ENCODE data around the gene STAT2.
A peak's percentile ranks its signal among the peaks of the same experiment; 100 is the strongest.

DNA sequence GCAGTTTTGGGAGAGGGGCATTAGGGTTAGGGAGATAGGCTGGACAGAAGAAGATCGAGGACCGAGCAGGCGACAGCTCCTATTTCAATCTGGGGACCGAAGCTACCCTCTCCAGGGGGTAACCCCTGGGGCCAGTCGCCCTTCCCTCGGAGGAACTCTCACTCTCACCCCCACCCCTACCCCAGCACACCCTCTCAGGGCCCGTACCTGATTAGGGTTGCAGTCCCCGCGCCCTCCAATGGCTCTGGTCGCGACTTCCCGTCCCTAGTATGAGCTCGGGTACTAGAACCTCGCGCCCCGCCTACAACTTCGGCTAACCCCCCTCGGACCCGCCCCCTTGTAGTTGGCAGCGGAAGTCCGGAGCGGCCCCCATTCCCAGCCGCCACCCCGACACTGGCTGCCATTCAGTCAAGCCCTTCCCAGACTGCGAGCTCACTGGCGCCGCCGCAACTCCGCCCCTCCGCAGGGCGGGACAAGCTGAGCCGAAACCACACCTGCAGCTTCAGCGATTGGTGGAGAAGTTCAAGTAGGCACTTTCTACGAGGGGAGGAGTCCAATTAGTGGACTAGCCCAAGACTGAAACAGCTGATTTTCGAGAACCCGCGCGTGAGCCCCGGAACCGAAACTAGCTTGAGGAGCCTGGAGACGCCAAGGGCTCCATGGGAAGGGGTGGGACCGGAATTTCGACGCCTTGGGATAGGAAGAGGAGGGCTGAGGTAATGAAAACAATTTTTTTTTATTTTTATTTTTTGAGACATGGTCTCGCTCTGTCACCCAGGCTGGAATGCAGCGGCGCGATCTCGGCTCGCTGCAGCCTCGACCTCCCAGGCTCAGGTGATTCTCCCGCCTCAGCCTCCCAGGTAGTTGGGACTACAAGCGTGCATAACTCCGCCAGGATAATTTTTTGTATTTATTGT, at the start of gene STAT2:
- TF ChIP-seq NFATC3 (IDR thresholded peaks at IDR 0.05) (no peak), BHLHE40 (IDR thresholded peaks at IDR 0.05; ENCODE audit: low read length) (peak; percentile 96), JUND (IDR thresholded peaks at IDR 0.05; ENCODE audit: borderline replicate concordance, low read depth, low read length) (peak; percentile 40; the same call in 1 of the 2 replicates), JUND (tag; IDR thresholded peaks at IDR 0.05; ENCODE audit: borderline replicate concordance, low read depth, low read length) (no peak; the same call in 2 of the 3 replicates), EGR1 (conservative IDR thresholded peaks at IDR 0.05) (no peak), RFX5 (IDR thresholded peaks at IDR 0.05; ENCODE audit: low read depth, low read length) (no peak), NFRKB (IDR thresholded peaks at IDR 0.05; ENCODE audit: low read depth) (no peak), BCL6 (CRISPR knock-in tag; IDR thresholded peaks at IDR 0.05) (no peak)
- TF ChIP-seq, protein P1, sequence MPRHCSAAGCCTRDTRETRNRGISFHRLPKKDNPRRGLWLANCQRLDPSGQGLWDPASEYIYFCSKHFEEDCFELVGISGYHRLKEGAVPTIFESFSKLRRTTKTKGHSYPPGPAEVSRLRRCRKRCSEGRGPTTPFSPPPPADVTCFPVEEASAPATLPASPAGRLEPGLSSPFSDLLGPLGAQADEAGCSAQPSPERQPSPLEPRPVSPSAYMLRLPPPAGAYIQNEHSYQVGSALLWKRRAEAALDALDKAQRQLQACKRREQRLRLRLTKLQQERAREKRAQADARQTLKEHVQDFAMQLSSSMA (CRISPR knock-in tag; IDR thresholded peaks at IDR 0.05), result no peak
- TF ChIP-seq, protein P2, sequence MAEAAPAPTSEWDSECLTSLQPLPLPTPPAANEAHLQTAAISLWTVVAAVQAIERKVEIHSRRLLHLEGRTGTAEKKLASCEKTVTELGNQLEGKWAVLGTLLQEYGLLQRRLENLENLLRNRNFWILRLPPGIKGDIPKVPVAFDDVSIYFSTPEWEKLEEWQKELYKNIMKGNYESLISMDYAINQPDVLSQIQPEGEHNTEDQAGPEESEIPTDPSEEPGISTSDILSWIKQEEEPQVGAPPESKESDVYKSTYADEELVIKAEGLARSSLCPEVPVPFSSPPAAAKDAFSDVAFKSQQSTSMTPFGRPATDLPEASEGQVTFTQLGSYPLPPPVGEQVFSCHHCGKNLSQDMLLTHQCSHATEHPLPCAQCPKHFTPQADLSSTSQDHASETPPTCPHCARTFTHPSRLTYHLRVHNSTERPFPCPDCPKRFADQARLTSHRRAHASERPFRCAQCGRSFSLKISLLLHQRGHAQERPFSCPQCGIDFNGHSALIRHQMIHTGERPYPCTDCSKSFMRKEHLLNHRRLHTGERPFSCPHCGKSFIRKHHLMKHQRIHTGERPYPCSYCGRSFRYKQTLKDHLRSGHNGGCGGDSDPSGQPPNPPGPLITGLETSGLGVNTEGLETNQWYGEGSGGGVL (CRISPR knock-in tag; IDR thresholded peaks at IDR 0.05), result no peak

Measured in K562 (cell line).